DMS79 treated with DMSO at 0.1 percent for 48 hours (cell line): ENCODE results near the gene C1orf141.
"Not testable (repeated sequence)": the region's sequence is repeated elsewhere in the genome, so short reads cannot be mapped to it uniquely, and the experiment has no call there.

Experiments
- DNase-seq: peaks from one replicate; lab custom pipeline; 2025; lab: John Stamatoyannopoulos, UW

C1orf141 gene

DNA sequence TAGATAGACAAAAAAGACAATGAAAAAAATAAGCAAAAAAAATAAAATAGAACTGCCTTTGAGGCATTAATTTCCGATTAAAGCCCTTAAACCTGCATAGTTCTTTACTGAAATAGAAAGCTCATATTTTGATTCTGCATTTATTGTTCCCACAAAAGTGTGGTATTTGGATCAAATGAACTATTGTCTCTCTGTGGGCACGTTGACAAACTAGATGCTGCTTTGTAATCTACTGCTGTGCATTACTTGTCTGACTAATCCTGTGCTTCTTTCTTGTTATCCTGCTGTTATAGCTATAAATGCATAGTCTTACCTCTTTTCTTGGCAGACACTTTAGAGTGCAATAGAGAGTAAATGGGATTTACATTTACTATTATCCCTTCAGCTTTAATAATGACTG, 49.4 kb downstream of the C1orf141 start:
- DNase-seq: no peak

DNA sequence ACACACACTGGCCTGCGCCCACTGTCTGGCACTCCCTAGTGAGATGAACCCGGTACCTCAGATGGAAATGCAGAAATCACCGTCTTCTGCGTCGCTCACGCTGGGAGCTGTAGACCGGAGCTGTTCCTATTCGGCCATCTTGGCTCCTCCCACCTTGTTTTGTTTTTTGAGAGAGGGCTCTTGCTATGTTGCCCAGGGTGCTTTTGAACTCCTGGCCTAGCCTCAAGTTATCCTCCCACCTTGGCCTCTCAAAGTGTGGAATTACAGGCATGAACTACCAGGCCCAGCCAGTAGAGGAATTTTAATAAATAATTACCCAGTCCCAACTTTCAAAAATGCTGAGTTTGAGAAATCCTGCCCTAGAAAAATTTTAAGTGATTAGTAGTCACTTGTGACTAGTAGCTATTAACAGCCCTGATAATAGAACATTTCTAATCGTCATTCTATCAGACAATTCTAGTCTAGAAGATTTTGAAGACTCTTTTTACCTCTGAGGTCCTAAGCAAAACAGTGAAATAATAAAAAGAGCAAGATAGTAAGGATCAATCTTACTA, 49.9 kb downstream of the C1orf141 start:
- no peak for DNase-seq

DNA sequence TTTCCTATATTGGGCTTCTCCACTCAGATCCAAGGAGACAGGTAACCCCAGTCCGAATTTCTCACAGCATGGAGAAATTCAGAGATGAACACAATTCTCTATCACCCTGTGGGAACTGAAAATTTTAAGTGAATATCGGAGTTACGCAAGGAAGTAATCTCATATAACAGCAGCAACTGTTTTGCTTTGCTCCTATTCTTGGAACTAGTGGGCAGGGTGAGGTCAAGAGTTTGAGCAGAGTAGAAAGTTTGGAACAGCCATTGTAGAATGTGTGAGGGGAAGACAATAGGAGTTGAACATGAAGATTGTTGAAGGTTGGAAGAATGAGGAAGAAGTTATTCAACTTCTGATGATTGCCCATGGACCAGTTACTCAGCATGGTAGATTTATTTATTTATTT, 56.5 kb downstream of the C1orf141 start:
- DNase-seq: no peak

DNA sequence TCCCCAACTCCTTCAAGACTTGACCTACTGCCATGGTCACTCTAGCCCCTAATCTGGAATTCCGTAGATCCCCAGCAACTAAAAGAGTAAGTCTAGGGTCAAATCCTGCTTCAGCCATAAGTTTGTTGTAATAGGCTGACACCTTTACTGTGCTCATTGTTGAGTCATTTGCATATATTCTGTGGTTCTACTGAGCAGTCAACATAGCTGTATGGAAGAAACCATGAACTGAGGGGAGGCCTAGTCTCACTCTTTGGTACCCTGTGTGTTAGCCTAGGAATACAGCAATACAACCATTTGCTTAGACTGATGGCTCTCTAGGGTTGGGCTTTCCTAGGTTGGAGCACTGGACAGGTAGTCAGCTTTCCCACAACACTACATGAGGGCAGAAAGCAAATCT, 57.2 kb downstream of the C1orf141 start:
- DNase-seq: no peak

DNA sequence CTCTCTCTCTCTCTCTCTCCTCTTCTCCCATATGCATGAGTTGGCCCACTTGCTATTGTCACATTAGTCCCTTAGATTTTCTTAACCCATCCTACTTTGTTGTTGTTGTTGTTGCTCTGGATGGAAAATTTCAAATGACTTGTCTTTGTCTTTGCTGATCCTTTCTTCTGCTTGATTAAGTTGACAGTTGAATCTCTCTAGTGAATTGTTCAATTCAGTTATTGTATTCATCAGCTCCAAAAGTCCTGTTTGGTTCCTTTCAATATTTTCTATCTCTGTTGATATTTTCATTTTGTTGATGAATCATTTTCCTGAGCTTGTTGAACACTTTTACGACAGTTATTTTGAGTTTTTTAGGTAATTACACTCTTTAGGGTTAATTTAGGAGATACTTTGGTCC, 62.0 kb downstream of the C1orf141 start:
- no peak for DNase-seq

DNA sequence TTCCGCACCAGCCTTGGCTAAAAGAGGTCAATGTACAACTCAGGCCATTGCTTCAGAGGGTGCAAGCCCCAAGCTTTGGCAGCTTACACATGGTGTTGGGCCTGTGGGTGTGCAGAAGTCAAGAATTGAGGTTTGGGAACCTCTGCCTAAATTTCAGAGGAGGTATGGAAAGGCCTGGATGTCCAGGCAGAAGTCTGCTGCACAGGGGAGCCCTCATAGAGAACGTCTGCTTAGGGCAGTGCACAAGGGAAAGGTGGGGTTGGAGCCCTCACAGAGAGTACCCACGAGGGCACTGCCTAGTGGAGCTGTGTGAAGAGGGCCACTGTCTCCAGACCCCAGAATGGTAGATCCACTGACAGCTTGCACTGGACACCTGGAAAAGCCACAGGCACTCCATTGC, 67.1 kb downstream of the C1orf141 start:
- DNase-seq: not testable (repeated sequence)

DNA sequence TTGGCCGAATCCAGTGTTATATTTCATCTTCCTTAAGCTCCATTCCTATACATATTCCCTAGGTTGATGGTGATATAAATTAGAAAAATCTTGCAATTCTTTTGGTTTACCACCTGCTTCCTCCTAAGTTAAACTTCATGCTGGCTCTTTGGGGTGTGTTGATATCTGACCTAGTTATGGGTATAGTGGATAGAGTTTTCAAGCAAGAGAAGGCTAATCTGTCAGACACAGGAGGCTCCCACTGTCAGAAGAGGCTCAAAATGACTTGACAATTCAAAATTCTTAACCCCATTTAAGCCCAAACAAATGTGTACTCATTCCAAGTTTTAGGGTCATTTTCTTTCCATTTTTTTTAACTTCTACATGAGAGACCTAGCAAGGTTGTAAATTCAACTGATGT, 72.4 kb downstream of the C1orf141 start:
- DNase-seq: no peak

DNA sequence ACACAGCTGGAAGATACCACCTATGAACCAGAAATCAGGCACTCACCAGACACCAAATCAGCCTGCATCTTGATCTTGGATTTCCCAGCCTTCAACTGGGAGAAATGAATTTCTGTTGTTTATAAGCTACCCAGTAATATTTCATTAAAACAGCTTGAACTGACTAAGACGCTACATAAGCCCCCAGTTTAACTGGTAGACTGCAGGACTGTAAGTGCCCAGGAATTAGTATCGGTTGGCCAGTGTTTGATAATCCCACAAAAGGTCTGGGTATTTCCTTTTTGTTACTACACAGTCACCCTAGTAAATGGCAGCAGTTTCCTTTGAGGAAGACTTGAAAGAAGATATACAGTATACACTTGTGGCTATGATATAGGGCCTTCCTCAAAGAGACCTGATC, 73.5 kb downstream of the C1orf141 start:
- no peak for DNase-seq

DNA sequence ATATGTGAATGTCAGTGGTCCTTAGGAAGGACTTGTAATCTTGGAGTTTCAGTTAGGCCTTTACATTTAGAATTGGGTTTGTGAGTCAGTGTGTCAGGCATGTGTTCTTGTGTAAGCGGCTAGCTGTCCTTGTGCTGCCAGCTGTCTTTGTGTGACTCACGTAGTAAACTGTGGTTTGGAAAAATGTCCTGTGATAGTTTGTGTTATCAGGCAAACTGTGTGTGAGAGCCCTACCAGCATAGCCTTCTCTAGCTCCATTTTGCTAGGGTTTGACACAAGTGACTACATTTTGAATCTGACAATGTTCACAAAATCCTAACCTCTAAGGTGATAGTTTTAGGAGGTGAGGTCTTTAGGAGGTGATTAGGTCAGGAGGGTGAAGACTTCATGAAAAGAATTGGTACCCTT, 74.0 kb downstream of the C1orf141 start:
- DNase-seq: no peak

DNA sequence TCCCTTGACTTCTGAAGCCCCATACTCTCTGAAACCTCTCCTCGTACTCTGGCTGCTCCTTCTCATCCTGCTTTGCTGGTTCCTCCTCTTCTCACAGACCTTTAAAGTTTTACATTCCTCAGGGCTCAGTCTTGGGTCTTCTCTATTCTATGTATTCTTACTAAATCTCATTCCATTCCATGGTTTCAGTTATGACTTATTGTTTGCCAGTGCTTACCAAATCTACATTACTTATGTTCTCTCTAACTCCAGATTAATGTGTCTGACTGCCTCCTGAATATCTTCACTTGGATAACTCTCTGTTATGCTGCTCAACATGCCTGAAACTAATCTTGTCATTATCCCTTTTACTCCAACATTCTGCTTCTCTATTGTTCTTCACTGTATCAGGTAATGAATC, 75.4 kb downstream of the C1orf141 start:
- no peak for DNase-seq

DNA sequence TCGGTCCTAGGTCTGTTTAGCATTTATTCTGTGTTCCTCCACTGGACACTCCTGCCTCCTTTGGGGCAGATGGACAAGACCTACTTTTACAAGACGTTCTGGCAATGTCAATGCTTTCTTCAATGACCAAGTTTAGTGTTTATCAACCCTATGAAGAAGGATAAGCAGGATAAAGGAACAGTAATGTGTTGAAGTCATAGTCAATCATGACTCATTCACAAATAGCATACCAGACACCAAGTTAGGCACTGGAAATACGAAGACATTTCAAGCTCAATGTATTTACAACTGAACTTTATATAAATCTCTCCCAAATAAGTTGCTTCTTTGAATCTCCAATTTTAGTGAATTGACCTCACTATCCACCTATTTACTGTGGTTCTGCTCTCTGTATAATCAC, 76.0 kb downstream of the C1orf141 start:
- DNase-seq: no peak

DNA sequence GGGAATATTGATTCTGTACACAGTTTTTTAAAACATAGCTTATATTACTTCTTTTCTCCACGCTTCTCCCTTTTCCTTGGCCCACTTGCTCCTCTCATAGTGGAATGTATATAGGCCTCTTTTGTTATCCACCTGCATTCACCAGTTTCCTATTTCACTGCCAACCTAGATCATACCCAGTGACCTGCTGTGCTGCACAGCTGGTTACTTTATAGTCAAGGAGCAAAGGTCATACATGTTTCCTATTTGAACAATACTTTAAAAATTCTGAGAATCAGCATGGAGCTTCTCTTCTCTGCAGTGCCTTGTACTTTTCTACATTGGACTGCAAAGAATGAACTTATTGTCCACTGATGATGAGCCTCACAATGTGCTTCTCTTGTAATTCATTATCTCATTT, 76.5 kb downstream of the C1orf141 start:
- no peak for DNase-seq

DNA sequence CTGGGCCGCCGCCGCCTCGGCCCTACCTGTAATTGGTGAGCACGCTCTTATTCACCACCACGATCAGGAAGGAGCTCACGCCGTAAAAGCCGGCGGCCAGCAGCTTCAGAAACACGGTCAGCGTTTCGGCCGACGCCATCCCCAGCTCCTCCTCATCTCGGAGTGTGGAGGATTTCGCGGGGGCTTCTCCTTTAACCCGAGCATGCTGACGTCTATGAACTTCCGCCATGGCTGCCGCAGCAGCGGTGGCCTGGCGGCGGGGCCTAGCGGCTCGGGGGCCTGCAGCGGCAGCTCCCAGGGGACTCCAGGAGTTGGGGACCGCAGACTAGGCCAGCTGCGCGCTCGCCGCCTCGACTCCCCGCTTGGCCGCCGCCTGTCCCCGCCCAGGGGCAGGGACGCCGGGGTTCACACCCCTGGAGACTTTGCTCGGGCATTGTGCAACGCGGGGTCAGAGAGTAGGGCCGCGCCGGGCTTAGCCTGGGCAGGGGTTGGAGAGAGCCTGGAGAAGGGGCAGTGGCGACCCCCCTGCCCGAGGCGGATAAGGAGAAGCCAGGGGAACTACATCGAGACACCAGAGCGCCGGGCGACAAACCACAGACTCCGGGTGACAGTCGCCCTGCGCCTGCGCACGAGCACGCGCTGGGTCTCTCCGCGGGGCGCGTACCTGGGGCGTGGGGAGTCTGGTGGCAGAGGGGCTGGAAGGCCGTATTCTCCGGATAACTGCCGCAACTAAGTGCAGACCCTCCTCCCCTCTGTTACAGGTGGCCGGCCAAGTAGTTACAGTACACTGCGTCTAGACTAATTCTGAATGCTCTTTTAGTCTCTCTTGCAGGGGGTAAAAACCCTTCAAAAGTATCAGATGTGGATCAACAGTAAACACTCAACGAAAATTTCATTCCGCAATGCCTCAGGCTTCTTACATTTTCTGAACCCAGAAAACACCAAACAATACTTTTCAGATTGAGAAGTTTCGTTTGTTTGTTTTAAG, 80.7 kb downstream of the C1orf141 start, which contains the start of gene SLC35D1:
Gene SLC35D1, minus strand, starts transcription at position 364 of the 988 bp plus-strand sequence. Its CDS starts 135 bp downstream, at position 229.
- DNase-seq: peak; percentile 67

DNA sequence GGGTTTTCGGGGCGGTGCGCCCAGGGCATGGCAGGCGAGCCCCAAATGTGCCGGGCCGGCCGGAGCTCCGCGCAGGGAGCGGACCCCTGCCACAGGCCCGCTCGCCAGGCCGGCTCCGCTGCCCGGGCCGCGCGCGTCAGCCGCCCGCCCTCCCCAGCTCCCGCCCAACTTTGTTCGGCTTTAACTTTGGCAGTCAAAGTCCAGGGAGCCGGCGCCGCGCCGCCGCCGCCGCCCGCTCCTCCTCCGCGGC, 81.3 kb downstream of the C1orf141 start:
- DNase-seq: no peak

DNA sequence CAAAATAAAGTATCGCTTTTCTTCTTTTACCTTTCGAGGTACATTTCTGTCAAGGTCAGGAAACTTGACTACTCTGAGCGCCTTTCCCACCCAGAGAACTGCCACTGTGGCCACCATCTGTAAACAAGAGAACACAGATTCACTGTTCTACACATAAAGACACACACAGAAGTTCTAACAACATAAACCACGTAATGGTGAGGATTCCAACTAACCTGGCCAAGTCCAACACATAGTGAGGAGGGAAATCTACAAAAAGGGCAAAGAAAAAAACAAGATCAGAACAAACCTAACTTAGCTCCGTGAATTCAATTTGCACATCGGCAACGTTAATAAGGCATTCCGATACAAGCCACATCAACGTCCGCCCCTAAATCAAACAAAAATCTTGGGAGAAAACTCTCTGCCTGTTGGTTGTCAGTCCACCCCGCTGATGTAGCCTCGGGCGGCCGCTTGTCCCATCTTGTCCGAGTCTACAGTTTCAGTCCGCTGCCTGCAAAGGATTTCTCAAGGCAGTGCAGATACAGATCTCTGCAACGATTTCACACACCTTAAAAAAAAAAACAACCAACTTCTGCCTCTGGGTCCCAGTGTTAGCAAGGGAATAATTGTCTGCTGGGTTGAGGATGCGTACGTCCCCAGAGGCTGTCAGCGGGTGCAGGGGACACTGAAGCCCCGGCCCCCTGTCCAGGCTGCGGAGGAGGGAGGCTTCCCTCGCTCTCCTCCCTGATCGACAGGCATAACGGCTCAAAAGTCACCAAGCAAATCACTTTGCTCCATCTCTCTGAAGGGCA, 81.8 kb downstream of the C1orf141 start:
- DNase-seq: peak; percentile 12

DNA sequence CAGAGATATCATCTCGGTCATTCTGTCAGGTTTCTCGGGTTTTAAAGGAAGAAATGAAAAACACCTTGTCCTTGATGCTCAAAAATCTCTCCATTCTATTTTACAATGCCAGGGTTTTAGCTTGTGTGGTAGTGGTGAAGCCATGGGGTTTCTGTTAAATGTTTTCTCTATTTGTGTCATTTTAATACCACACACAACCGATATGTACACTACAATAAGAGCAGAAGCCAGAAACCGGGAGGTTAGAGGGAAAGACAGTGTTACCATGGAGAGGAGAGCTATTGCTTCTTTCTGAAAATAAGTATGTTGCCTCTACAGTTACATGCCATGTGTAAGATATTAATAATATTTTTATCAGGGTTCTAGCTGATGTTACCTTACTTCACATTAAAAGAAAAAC, 83.6 kb downstream of the C1orf141 start:
- DNase-seq: no peak

DNA sequence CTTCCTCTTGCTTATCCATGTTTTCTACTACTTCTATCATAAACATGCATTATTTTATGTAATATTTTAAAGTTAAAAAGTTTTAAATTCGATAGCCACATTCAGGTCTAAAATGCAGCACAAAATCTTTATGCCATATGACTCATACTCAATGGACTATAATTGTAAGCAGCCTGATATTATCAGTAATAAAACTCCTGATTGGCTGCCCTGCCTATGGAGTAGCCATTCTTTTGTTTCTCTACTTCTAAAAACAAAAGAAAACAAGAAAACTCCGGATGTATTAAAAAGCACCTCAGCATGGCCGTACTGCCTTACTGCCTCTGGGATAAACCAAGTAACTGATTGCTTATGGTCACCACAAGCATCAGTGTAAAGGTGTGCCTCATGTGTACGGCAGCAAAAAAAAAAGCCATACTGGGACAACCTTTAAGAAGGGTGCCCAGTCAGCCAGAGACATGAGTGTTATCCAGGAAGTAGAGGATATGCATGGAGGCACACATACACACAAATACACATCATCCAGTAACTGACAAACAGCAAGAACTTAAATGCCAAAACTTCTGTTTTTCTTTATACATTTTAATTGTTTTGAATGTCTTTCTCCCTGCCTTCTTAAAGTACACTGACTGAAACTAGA, 90.0 kb downstream of the C1orf141 start:
- DNase-seq: no peak

DNA sequence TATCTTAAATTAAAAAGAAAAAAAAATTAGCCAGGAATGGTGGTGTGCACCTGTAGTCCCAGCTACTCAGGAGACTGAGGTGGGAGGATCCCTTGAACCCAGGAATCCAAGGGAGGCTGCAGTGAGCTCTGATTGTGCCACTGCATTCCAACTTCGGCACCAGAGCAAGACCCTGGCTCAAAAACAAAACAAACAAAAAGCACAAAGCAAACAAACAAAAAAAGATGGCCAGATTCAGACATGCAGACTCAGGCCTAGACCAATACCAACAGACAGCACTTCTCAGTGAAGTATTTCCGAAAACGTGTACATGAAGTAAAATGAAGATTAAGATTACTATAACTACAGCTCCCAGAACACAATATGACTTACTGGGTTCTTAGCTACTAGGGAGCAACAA, 91.4 kb downstream of the C1orf141 start:
- no peak for DNase-seq
